ENCODE results near the gene THAP6. TPM values are rescaled to one million over a fixed set of nuclear protein-coding genes. Genes with fewer than 3 reads are reported as not detected.

Gene THAP6
- total and polyA plus RNA-seq, 2 donors (not counting 3 experiments of a cell fraction or from before 2014, with no cell fraction given), result 2.1 to 6.8 TPM

- H2AFZ ChIP-seq (ENCODE audit: low read depth, low read length), result no peak overlapping the region
- ChIA-PET POLR2A (no interaction called here), CTCF (interaction anchor here (0.9 to 2.1 kb wide), 4 partner anchors 8 to 211 kb away, joined by 3 to 10 read pairs (median 4); partner anchors contain the start of gene USO1)
- H3K9me3 ChIP-seq (replicated peaks; ENCODE audit: control insufficient read depth, insufficient read depth, low read length), result no peaks in the 10 kb centered on the region
- H3K4me2 ChIP-seq (ENCODE audit: insufficient read depth, low read length), result peak overlapping the region; percentile 80
- dilution Hi-C loops (cut with MboI; ENCODE audit: extremely low pct_ligation_motif_present, low sequenced_read_pairs) (no loop called here), intact Hi-C loops (cut with micrococcal nuclease) (loop anchor here (2.0 to 10.0 kb wide), 2 partner anchors 18 to 888 kb away; no protein-coding TSS in a partner anchor)
- peak overlapping the region; percentile 72 for H3K27ac ChIP-seq (ENCODE audit: insufficient read depth, low read depth, low read length)
- FAIRE-seq (peak; percentile 8), DNase-seq (ENCODE audit: low read depth, low spot score) (peak; percentile 88)
- peaks cover 35% of the 10 kb centered on the region for H3K4me1 ChIP-seq (ENCODE audit: control insufficient read depth, extremely low read depth, insufficient read depth, low read length)
- peaks cover 49% of the 10 kb centered on the region for H3K79me2 ChIP-seq (ENCODE audit: control insufficient read depth, insufficient read depth, low read length)
- no peak for TF ChIP-seq EZH2 (IDR thresholded peaks at IDR 0.05; ENCODE audit: borderline replicate concordance, low read depth, low read length, severe bottlenecking)
- no peak for TF ChIP-seq MAX (IDR thresholded peaks at IDR 0.05; ENCODE audit: insufficient read depth, insufficient read length)
- no peak for TF ChIP-seq POLR2A (IDR thresholded peaks at IDR 0.05; ENCODE audit: low read depth, low read length)
- no peak for TF ChIP-seq POLR2AphosphoS5 (IDR thresholded peaks at IDR 0.05; ENCODE audit: insufficient read depth, low read depth, low read length)
- TF ChIP-seq GATA2 (IDR thresholded peaks at IDR 0.05; ENCODE audit: insufficient read depth, insufficient read length, low read depth, low read length), result peak; percentile 73
- no peak for TF ChIP-seq MYC (IDR thresholded peaks at IDR 0.05; ENCODE audit: low read depth, low read length)
- TF ChIP-seq CTCF (IDR thresholded peaks at IDR 0.05; ENCODE audit: extremely low read depth in 1 of 2, insufficient read depth in 1 of 2, low read depth in 1 of 2, low read length in 2 of 2), result no peak
- TF ChIP-seq JUN (IDR thresholded peaks at IDR 0.05; ENCODE audit: borderline replicate concordance, insufficient read depth, insufficient read length, low read depth), result peak; percentile 34
- peak; percentile 25 for TF ChIP-seq FOS (IDR thresholded peaks at IDR 0.05; ENCODE audit: borderline replicate concordance, insufficient read depth, low read length)
- peaks cover 5% of the 10 kb centered on the region for H4K20me1 ChIP-seq (replicated peaks; ENCODE audit: control insufficient read depth, extremely low read depth, insufficient read depth, low read length)
- peaks cover 0 to 2% of the 10 kb centered on the region in 2 experiments for H3K36me3 ChIP-seq (ENCODE audit: control insufficient read depth in 2 of 2, extremely low read depth in 1 of 2, insufficient read depth in 2 of 2, low read length in 2 of 2)
- no peaks in the 10 kb centered on the region for H3K27me3 ChIP-seq (ENCODE audit: control insufficient read depth in 2 of 2, insufficient read depth in 2 of 2, low read length in 2 of 2)
- no TSS peak for BruUV-seq (replicated peaks)
- peak overlapping the region; percentile 96 for H3K9ac ChIP-seq (replicated peaks; ENCODE audit: extremely low read depth, insufficient read depth, low read length)
- peak overlapping the region; percentile 71 to 94 (median 81) for H3K4me3 ChIP-seq (replicated peaks in 1 of 3; ENCODE audit: insufficient read depth in 1 of 3, low read depth in 1 of 3, low read length in 3 of 3)
- no peaks in the 10 kb centered on the region for H3K9me1 ChIP-seq (replicated peaks; ENCODE audit: control insufficient read depth, extremely low read depth, insufficient read depth, low read length)
These were observed 1.7 kb upstream of the THAP6 start for GRCh38 chr4:75512386-75513211.

Measured in endothelial cell of umbilical vein (primary cell).